Ramos (cell line): ENCODE results near the gene CDSN.

Source experiments
- in situ Hi-C: fragments of 300-500 bp; cut with MboI; formaldehyde crosslinking; loops from one replicate; pipeline ENCODE4 v1.14.3; 2022; ENCODE audit warnings: low sequenced_read_pairs; ENCODE audit not compliant: unreplicated experiment

The CDSN gene

DNA sequence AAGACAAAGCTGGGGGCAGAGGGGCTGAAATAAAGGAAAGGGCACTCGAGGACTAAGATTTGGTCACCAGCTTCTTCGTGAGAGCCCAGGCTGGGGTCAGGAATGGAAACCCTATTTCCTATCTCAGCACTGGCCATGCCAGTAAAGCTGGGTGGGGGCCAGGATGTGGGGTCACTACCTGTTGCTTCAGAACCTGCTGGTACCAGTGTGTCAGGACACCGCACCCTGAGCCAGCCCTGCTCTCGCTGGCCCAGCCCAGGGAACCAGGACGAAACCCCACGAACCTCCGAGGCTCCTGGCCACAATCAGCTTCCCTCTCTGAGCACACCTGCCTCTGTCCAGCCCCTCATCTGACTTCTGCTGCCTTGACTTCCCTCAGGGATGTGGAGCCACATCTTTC is 2.1 kb downstream of the CDSN start:
- in situ Hi-C loops = no loop called here

DNA sequence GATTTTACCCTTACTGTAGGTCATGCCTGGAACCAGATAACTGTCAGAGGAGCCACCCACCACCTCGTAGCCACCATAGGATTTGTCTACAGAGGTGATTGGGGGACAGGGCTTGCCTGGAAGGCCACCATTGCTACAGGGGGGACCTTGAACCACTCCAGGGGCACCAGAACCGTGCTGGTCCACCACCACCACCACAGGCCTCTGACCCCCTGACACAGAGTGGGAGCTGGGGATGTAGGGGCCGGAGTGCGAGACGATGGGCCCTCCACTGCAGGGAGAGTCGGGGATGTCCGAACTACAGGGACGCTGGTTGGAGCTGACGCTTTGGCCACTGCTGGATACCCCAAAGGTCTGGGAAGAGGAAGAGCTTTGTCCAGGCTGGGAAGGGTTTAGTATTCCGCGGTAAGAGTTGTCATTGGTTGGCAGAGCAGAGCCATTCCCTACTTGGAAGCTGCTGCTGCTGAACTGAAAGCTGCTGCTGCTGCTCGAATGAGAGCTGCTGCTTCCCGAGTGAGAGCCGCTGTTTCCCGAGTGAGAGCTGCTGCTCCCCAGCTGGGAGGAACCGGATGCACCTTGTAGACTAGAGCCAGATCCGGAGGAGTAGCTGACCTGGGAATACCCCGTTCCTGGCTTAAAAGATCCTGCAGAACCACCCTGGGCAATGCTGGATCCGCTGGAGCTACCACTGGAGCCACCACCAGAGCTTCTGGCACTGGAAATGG is 3.4 kb downstream of the CDSN start:
- in situ Hi-C loops = no loop called here

DNA sequence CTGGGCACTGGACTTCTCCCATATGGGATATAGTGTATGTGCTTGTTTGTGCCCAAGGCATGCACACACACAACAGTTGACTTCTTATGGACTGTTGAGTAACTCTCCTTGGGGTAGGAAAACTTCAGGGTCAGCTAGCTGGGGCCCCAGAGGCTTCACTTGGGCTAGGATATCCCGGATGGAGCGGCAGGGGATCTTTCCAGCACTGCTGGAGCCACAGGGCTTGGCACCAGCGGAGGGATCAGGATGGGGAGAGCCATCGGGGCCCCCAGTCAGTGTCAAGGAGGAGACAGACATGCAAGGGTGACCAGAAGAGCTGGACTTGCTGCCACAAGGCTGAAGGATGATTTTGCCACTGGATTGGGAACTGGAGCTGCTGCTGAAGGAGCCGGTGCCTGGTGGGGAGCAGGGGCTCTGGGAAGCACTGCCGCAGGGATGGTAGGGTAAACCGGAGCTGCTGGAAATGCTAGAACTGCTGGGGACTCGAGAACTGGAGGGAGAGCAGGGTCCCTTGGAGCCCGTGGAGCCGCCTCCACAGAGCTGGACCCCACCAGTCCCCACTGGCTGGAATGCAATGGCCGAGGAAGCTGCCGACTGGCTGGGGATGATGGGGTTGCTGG is 4.2 kb downstream of the CDSN start:
- in situ Hi-C loops = no loop called here

DNA sequence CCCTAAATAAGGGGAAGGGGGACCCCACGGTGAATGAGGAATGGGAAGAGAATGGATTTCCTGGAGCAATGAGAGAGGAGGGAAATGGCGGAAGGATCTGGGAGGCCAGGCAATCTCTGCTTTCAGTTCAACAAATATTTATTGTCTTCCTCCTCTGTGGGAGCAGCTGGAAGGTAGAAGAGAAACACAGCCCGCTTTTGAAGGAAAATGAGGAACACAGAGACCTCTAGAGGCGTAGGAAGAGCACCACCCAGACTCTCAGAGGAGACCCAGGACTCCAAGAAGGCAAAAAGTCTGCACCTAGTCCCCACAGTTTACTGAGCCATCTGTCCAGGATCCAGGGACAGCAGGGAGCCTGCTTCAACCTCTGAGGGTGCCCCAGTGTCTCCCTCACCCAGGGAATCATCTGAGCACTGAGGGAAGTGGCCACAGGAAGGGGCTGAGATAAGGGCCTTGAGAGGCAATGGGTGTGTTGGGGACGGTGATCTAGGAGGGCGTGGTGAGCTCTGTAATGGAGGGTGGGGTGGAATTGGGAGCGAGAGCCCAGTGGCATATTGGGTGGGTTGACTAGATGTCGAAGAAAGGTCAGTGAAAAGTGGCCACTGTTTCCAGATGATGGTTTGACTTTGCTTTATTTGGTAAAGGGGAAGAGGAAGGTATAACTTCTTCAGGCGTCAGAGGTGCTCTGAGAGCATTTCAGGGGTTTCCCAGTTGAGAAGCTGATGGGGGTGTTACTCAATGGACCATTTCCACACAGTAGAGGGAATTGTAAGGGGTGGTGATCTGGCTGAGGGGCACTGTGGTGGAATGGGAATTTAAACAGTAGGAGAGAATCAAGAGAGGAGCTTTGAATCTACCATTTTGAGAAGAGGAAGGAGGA is 5.0 kb downstream of the CDSN start:
- in situ Hi-C loops = no loop called here

DNA sequence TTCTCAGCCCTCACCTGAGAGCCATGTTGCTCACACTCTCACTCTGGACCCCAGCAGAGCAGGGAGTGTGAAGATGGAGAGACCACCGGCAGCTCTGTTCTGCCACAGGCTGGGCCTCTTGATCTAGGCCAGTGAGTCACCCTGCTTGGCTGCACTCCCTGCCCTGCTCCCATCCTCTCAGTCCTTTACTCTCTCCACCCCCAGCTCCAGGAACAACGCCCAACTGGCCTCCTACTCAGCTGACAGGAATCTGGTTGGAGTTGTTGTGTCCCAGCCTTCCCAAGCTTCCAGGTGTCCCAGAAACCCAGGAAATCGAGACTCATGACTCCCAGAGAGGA is 5.7 kb downstream of the CDSN start, which contains the start of gene PSORS1C1:
PSORS1C1 (plus strand) TSS at position 260 of the 338 bp plus-strand sequence. CDS start 14,833 bp downstream, outside the sequence.
- in situ Hi-C loops = no loop called here

DNA sequence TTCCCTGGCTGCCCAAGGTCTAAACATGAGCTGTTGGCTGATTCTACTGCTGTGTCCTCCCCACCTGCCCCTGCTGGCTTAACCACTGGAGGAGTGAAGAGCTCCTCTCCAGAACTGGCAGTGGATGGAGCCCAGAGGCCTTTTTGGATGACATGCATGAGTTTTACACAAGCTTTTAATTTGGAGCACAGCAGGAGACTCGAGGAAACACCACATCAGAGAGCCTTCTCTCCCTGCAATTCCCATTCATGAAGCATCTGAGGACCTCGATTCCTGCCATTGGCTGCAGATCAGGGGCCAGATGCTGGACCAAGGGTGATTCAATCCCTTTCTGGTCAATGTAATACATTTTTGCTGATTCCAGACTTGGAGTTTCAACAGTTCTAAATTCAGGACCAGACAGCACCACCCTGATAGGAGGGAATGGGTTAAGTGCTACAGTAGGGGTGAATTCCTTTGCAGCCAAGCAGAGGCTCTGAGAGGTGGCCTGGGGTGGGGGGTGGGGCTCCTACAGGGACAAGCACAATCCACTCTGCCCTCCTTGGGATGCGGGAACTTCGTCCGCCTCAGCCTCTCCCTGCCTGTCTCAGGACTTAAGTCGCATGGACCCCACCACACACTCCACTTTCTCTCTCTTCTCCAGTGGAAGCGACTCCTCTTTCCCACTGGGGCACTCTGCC is 6.2 kb downstream of the CDSN start:
- in situ Hi-C loops = no loop called here

DNA sequence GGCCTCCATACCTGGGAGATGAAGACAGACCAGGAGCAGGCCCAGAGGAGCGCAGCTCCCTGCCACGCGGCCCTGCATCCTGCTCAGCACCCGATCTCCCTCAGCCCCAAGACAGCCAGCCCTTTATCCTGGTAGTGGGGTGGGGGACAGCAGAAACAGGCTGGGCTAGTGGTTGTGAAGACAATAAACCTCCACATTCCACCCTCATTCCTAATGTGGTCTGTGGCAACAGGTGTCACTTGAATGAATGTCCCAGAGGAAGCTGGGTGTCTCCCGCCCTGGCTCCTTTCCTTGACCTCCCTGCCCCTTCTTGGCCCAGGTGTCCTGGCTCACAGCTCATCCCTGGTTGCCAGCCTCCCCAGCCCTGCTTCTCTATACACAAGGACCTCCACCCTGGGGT is 7.8 kb downstream of the CDSN start, which contains the start of gene C6orf15:
C6orf15 (minus strand) TSS at position 98 of the 400 bp plus-strand sequence; CDS start at position 78, 20 bp downstream.
- in situ Hi-C loops = no loop called here

DNA sequence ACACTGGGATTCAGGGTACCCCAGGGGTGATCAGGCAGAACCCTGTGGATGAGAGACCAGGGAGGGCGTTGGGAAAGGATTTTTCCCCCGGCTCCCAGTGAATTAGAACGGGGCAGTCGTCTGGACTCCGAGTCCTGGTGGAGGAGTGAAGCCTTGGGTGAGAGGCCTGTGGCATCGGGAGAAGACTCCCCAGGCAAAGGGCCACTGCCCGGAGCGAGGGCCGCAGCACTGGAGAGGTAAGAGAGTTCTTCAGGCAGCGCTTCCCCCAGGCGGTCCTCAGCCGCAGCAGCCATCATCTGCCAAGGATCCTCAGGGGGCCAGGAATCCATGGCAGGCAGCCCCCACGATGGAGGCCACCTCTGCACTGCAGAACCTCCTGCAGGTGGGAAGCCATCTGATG is 8.5 kb downstream of the CDSN start:
- in situ Hi-C loops = no loop called here

DNA sequence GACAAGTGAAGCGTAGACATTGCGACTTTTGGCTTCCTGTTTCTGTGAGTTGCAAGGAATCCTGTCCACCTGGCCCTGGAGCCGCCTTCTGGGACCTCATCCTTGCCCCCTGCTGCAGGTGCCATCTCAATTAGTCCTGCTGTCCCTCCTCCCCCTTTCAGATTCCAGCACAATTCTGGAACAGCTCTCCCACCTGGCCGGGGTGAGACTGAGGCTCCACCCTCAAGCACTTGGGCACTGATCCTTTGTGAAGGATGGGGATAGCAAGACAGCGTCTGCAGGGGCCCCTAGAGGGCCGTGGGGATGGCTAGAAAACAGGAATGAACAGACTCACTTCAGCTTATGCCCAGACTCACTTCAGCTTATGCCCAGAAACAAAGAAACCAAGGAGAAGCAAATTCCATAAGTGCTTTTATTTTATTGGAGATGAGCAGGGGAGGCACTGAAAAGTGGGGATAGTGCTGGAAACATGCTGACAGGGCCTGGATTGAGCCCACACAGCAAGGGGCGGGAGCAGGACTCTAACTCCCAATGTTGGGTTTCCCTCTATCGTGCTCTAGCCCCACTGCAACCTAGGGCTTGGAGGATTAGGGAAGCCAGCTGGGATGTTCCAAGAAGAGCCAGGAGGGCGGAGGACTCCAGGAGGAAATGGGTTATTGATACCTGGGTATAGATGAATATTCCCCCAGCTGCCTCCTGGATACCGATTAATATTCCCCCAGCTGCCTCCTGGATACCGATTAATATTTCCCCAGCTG is 9.2 kb downstream of the CDSN start:
- in situ Hi-C loops = no loop called here

DNA sequence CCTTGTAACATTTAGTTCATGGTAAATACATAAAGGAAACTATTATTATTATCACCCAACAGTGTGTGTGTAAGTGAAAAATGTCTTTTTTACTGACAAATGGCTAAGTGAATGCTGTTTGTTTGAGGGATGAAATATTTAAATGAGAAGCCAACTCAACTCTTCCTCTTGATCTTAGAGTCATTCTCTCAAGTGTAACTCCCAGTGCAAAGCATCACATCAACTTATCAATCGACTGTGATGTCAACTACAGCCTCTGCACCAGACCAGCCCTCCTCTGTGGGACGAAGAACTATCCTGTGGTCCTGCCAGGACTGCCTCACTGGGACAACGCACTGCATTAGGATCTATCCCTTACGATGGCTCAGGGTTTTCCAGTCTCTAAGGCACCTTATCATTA is 13.2 kb downstream of the CDSN start:
- in situ Hi-C loops = no loop called here

DNA sequence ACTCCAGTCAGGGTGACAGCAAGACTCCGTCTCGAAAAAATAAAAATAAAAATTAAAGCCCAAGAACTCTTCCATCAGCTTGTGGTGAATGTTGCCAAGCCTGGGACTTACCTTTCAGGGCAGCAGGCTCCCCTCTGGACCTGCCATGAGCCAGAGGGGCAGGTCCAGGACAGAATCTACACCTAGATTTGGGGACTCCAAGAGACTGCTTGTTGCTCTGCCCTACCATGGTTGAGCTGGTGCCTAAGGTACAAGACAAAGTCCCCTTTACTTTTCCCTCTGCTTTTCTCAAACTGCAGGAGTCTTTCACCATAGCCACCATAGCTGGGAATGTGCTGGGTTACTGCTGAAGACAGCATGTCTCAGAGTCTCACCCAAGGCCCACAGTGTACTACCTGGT is 17.1 kb downstream of the CDSN start:
- in situ Hi-C loops = no loop called here

DNA sequence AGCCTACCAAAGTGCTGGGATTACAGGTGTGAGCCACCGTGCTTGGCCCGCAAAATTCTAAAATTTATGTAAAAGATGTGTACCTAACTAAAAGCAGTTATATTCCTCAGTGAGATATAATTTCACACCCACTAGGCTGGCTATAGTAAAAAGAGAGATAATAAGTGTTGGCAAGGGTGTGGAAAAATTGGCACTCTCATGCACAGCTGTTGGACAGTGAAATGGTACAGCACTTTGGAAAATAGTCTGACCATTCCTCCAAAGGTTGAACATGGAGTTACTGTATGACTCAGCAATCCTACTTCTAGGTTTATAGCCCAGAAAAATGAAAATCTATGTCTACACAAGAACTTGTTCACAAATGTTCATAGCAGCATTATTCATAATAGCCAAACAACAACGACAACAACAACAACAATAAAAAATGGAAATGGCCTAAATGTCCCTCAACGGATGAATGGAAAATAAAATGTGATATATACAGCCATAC is 21.8 kb downstream of the CDSN start:
- in situ Hi-C loops = loop anchor here (25.0 kb wide), 1 partner anchor 636 kb away; no protein-coding TSS in a partner anchor

DNA sequence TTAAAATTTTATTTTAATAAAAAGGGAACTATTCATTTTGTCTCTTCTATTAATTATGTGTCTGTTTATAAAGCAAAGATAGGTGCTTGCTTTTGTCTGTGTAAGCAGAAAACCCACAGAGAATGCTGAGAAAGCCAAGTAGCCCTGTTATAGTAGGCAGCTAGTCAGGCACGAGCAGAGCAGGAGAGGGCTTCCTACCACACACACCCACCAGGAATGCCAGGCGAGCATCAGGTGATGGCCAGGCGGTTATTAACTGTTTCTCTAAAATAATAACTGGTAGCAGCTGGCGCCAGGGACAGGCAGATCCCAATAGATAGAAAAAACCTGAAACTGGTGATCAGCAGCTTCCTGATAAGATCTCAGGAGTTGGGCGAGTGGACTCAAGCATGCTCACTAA is 23.6 kb downstream of the CDSN start:
- in situ Hi-C loops = loop anchor here (25.0 kb wide), 1 partner anchor 634 kb away; no protein-coding TSS in a partner anchor

DNA sequence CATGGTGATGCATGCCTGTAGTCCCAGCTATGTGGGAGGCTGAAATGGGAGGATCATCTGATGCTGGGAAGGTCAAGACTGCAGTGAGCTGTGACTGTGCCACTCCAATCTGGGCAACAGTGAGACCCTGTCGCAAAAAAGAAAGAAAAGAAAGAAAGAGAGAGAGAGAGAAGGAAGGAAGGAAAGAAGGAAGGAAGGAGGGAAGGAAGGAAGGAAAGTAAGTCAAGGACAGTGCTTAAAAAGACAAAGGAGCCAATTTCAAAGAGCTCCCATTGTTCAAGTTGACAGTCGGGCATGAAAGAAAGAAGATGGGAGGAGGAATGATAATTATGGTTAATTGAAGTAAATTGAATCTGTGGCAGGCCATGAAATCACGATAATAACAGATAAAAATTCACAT is 24.0 kb downstream of the CDSN start:
- in situ Hi-C loops = loop anchor here (25.0 kb wide), 1 partner anchor 634 kb away; no protein-coding TSS in a partner anchor

DNA sequence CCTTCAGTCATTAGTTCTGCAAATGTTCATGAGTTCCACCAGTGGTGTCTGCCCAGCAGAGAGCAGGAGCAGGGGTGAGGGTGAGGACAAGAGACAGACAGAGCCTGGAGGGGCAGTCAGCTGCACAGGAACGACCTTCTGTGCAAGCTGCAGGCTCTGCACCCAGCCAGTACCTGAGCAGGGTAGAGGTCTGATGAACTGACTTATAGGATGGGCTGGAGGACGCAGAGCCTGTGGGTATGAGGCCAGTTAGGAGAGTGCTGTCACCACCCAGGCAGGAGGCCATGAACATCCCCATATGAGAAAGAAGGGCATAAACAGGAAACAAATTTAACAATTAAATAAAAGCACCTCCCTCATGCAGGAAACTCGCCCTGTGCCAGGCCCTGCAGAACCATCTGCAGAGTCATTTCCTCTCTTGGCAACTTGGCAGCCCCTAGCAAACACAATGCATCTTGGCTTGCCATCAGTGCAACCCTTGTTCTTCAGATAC is 25.8 kb downstream of the CDSN start:
- in situ Hi-C loops = loop anchor here (25.0 kb wide), 1 partner anchor 632 kb away; no protein-coding TSS in a partner anchor

DNA sequence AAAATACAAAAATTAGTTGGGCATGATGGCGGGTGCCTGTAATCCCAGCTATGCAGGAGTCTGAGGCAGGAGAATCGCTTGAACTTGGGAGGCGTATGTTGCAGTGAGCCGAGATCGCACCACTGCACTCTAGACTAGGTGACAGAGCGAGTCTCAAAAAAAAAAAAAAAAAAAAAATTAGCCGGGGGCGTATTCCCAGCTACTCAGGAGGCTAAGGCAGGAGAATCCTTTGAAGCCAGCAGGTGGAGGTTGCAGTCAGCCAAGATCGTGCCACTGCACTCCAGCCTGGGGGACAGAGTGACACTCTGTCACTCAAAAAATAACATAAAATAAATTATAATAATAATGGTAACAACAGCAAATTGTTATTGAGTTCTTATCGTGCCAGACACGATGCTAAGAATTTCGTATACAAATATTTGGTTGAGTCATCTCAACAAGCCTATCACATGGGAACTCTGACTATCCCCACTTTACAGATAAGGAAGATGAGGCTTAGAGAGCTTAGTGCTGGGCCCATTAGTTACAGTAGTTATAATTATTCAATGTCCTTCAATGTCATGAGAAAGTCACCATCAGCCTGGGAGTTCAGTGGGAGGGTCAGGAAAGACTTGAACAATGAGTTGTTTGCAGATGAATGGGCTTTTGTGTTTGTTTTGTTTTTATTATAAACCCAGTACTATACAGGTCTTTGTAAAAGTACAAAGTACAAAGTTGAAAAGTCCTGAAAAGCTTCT is 27.3 kb downstream of the CDSN start:
- in situ Hi-C loops = loop anchor here (25.0 kb wide), 1 partner anchor 631 kb away; no protein-coding TSS in a partner anchor

DNA sequence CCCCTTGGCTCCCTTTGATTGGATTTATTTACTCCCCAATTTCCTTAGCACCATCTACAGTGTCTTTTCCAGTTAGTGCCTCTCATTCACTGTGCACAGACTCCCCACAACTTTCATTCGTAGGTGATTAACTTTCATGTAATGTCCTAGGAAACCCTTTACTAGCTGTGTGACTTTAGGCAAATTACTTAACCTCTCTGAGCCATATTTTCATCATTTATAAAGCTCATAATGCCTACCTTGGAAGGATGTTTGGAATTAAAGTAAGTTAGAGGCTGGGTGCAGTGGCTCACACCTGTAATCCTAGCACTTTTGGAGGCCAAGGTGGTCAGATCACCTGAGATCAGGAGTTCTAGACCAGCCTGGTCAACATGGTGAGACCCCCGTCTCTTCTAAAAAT is 28.0 kb downstream of the CDSN start:
- in situ Hi-C loops = loop anchor here (25.0 kb wide), 1 partner anchor 630 kb away; no protein-coding TSS in a partner anchor

DNA sequence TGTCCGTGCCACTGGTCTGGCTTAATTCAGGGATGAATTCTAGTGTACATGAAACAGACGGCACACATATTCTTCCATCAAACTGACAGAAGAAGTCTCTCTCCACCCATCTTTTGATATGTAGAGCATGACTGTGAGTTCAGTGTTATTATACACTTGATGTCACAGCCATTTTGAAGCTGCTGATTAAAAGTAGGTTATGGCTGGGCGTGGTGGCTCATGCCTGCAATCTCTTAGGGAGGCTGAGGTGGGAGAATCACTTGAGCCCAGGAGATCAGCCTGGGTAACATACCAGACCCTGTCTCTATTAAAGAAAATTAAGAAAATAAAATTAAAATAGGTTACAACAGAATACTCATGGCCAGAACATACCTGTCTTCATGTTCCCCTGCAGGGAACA is 28.6 kb downstream of the CDSN start:
- in situ Hi-C loops = loop anchor here (25.0 kb wide), 1 partner anchor 629 kb away; no protein-coding TSS in a partner anchor
